GM23338 (cell line): Measurements from ENCODE around the gene EEPD1. TPM values are rescaled to one million over a fixed set of nuclear protein-coding genes. Genes with fewer than 3 reads are reported as not detected.

Source experiments
- ATAC-seq: fragments of 200-7000 bp; cut with Tn5 transposase; 3 replicates; pipeline ENCODE4 v1.9.1; 2020
- DNase-seq: peaks from one replicate; pipeline ENCODE4 v3.0.0-alpha.2; 2015; ENCODE audit warnings: low spot score
- H2AFZ ChIP-seq: fragments of 200-600 bp; sonication (generic); 2 replicates; pipeline ENCODE4 v1.8.0; 2016; ENCODE audit warnings: antibody characterized with exemption, mild to moderate bottlenecking, moderate library complexity
- H3F3A ChIP-seq: fragments of 200-600 bp; sonication (generic); replicated peaks from 2 replicates; pipeline ENCODE4 v1.8.0; 2017; ENCODE audit warnings: antibody characterized with exemption, mixed run types, low read depth
- H3K27ac ChIP-seq: fragments of 200-600 bp; sonication (generic); 2 replicates; pipeline ENCODE4 v1.6.1; 2016; ENCODE audit warnings: low read depth
- H3K27me3 ChIP-seq: fragments of 200-600 bp; sonication (generic); 2 replicates; pipeline ENCODE4 v1.8.0; 2016; ENCODE audit warnings: mild to moderate bottlenecking, mixed run types, moderate library complexity; ENCODE audit not compliant: insufficient read depth
- H3K36me3 ChIP-seq: fragments of 200-600 bp; sonication (generic); 2 replicates; pipeline ENCODE4 v1.8.0; 2016; ENCODE audit warnings: mild to moderate bottlenecking; ENCODE audit not compliant: insufficient read depth
- H3K4me1 ChIP-seq: fragments of 200-600 bp; sonication (generic); 2 replicates; pipeline ENCODE4 v1.8.0; 2016; ENCODE audit warnings: mild to moderate bottlenecking, moderate library complexity; ENCODE audit not compliant: insufficient read depth
- H3K4me2 ChIP-seq: fragments of 200-600 bp; sonication (generic); 2 replicates; pipeline ENCODE4 v1.7.1; 2017; ENCODE audit warnings: mixed run types
- H3K4me3 ChIP-seq: fragments of 200-600 bp; sonication (generic); 2 replicates; pipeline ENCODE4 v1.6.1; 2016; ENCODE audit warnings: mixed run types
- H3K79me2 ChIP-seq: fragments of 200-600 bp; sonication (generic); replicated peaks from 2 replicates; pipeline ENCODE4 v1.8.0; 2017; ENCODE audit warnings: mild to moderate bottlenecking; ENCODE audit not compliant: insufficient read depth
- H3K9me2 ChIP-seq: fragments of 200-600 bp; sonication (generic); 2 replicates; pipeline ENCODE4 v1.8.0; 2017; ENCODE audit not compliant: insufficient read depth
- H4K20me1 ChIP-seq: fragments of 200-600 bp; sonication (generic); replicated peaks from 2 replicates; pipeline ENCODE4 v1.8.0; 2017; ENCODE audit warnings: mild to moderate bottlenecking; ENCODE audit not compliant: insufficient read depth
- H3K27ac Mint-ChIP-seq: 2 replicates; pipeline ENCODE4 v1.8.0; 2020; ENCODE audit warnings: inconsistent platforms, mild to moderate bottlenecking, moderate library complexity, mixed read lengths
- H3K27me3 Mint-ChIP-seq: 3 replicates; pipeline ENCODE4 v1.8.0; 2022; ENCODE audit warnings: low read depth, mild to moderate bottlenecking, moderate library complexity, mixed read lengths, inconsistent platforms; ENCODE audit not compliant: insufficient read depth, poor library complexity
- H3K36me3 Mint-ChIP-seq: 3 replicates; pipeline ENCODE4 v1.8.0; 2021; ENCODE audit warnings: low read depth, mild to moderate bottlenecking, inconsistent platforms, moderate library complexity, mixed read lengths
- H3K4me1 Mint-ChIP-seq: 3 replicates; pipeline ENCODE4 v1.8.0; 2020; ENCODE audit warnings: mild to moderate bottlenecking, inconsistent platforms, mixed read lengths
- H3K4me3 Mint-ChIP-seq: 3 replicates; pipeline ENCODE4 v1.8.0; 2021; ENCODE audit warnings: moderate library complexity, mild to moderate bottlenecking, inconsistent platforms, mixed read lengths
- H3K9me3 Mint-ChIP-seq: 3 replicates; pipeline ENCODE4 v1.8.0; 2020; ENCODE audit warnings: moderate library complexity, mild to moderate bottlenecking, inconsistent platforms, mixed read lengths
- CREB1 ChIP-seq: fragments of 250-450 bp; sonication (Bioruptor Pico); IDR thresholded peaks from 2 replicates; pipeline ENCODE4 v1.5.0; 2020; ENCODE audit warnings: low read depth, mild to moderate bottlenecking, moderate library complexity
- EZH2 ChIP-seq: fragments of 200-600 bp; sonication (generic); IDR thresholded peaks from one replicate; pipeline ENCODE4 v1.8.0; 2017; ENCODE audit warnings: antibody characterized with exemption, mild to moderate bottlenecking, low read depth; ENCODE audit not compliant: unreplicated experiment
- EZH2phosphoT487 ChIP-seq: fragments of 200-600 bp; sonication (generic); IDR thresholded peaks from one replicate; pipeline ENCODE4 v1.8.1; 2018; ENCODE audit warnings: antibody characterized with exemption; ENCODE audit not compliant: unreplicated experiment
- JUNB ChIP-seq: IDR thresholded peaks from one replicate; pipeline ENCODE4 v1.6.1; 2016; ENCODE audit warnings: antibody characterized with exemption; ENCODE audit not compliant: unreplicated experiment
- NANOG ChIP-seq: IDR thresholded peaks from 2 replicates; pipeline ENCODE4 v1.6.1; 2016; ENCODE audit warnings: antibody characterized with exemption, borderline replicate concordance
- POLR2AphosphoS5 ChIP-seq: IDR thresholded peaks from 2 replicates; pipeline ENCODE4 v1.6.1; 2016; ENCODE audit warnings: antibody characterized with exemption, low read depth
- STAT1 ChIP-seq: IDR thresholded peaks from one replicate; pipeline ENCODE4 v1.6.1; 2016; ENCODE audit warnings: antibody characterized with exemption; ENCODE audit not compliant: unreplicated experiment
- ZNF114 ChIP-seq: fragments of 250-450 bp; sonication (Bioruptor Pico); IDR thresholded peaks from 2 replicates; pipeline ENCODE4 v1.5.0; 2020; ENCODE audit warnings: mild to moderate bottlenecking, moderate library complexity
- ZNF331 ChIP-seq: fragments of 250-450 bp; sonication (Bioruptor Pico); IDR thresholded peaks from 2 replicates; pipeline ENCODE4 v1.5.0; 2020; ENCODE audit warnings: low read depth, mild to moderate bottlenecking, moderate library complexity
- polyA plus RNA-seq: library from polyadenylated mRNA; unstranded; fragments of >200 nt; fragmentation: Nextera tagmentation; extraction: Ambion mirVana; gene quantifications from 2 replicates; pipeline ENCODE4 v1.2.1, GENCODE V29; 2016
- total RNA-seq: library from RNA; depleted of rRNA; stranded (reverse); fragments of >200 nt; shearing (Covaris generic); gene quantifications from 2 replicates; pipeline ENCODE4 v1.2.3, GENCODE V29; 2014
- TF ChIP-seq, protein P1 (sequence below): IDR thresholded peaks from one replicate; pipeline ENCODE4 v1.6.1; 2018; ENCODE audit warnings: antibody characterized with exemption; ENCODE audit not compliant: unreplicated experiment
- TF ChIP-seq, protein P2 (sequence below), 2 experiments: fragments of 200-600 bp in 1 of 2; sonication (generic) in 1 of 2; conservative IDR thresholded peaks; 2 replicates each; pipeline versions ENCODE4 v1.5.1 to v1.6.1; 2016 to 2017; ENCODE audit warnings: antibody characterized with exemption in 2 of 2, low read depth in 2 of 2, mild to moderate bottlenecking in 2 of 2, moderate library complexity in 1 of 2
- TF ChIP-seq, protein P3 (sequence below): IDR thresholded peaks from 2 replicates; pipeline ENCODE4 v1.6.1; 2016; ENCODE audit warnings: antibody characterized with exemption

EEPD1 gene
- total and polyA plus RNA-seq, 2 experiments from 2014 or later, result 4.1 to 17.1 TPM

DNA sequence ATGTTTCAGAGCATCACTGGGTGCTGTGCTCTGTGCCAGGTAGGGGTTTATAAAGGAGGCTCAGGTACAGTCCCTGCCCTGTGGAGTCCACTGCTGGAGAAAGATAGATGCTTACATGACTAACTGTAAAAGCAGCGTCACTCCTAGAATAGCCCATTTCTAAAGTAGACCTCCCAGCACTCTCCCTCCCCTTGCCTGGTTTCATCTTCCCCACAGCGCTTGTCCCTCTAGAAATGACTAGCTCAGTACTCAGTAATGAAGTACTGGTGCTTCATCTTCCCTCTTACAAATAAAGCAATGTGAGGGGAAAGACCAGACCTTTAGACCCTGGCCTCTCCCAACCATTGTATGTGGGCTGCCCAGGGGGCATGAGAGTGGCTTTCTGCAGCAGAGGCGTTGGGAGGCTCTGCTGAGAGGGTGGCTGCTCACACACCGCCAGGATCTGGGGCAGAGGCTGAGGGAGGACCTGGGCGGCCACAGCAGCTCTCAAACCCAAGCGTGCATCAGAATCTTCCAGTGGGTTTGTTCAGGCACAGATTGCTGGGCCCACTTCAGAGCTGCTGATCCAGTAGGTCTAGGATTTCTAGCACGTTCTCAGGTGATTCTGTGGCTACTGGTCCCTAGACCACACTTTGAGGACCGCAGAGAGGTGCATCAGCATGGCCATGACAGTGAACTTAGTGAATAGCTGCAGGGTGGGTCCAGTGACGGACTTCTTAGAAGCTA lies 126.3 kb downstream of the EEPD1 start (continued):
- TF ChIP-seq, protein P1, sequence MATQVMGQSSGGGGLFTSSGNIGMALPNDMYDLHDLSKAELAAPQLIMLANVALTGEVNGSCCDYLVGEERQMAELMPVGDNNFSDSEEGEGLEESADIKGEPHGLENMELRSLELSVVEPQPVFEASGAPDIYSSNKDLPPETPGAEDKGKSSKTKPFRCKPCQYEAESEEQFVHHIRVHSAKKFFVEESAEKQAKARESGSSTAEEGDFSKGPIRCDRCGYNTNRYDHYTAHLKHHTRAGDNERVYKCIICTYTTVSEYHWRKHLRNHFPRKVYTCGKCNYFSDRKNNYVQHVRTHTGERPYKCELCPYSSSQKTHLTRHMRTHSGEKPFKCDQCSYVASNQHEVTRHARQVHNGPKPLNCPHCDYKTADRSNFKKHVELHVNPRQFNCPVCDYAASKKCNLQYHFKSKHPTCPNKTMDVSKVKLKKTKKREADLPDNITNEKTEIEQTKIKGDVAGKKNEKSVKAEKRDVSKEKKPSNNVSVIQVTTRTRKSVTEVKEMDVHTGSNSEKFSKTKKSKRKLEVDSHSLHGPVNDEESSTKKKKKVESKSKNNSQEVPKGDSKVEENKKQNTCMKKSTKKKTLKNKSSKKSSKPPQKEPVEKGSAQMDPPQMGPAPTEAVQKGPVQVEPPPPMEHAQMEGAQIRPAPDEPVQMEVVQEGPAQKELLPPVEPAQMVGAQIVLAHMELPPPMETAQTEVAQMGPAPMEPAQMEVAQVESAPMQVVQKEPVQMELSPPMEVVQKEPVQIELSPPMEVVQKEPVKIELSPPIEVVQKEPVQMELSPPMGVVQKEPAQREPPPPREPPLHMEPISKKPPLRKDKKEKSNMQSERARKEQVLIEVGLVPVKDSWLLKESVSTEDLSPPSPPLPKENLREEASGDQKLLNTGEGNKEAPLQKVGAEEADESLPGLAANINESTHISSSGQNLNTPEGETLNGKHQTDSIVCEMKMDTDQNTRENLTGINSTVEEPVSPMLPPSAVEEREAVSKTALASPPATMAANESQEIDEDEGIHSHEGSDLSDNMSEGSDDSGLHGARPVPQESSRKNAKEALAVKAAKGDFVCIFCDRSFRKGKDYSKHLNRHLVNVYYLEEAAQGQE, result no peak
- no peak for TF ChIP-seq EZH2phosphoT487
- TF ChIP-seq, protein P2, sequence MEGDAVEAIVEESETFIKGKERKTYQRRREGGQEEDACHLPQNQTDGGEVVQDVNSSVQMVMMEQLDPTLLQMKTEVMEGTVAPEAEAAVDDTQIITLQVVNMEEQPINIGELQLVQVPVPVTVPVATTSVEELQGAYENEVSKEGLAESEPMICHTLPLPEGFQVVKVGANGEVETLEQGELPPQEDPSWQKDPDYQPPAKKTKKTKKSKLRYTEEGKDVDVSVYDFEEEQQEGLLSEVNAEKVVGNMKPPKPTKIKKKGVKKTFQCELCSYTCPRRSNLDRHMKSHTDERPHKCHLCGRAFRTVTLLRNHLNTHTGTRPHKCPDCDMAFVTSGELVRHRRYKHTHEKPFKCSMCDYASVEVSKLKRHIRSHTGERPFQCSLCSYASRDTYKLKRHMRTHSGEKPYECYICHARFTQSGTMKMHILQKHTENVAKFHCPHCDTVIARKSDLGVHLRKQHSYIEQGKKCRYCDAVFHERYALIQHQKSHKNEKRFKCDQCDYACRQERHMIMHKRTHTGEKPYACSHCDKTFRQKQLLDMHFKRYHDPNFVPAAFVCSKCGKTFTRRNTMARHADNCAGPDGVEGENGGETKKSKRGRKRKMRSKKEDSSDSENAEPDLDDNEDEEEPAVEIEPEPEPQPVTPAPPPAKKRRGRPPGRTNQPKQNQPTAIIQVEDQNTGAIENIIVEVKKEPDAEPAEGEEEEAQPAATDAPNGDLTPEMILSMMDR (conservative IDR thresholded peaks at IDR 0.05; ENCODE audit: low read depth in 2 of 2), result no peak
- TF ChIP-seq ZNF331, result no peak
- TF ChIP-seq EZH2, result no peak
- no peak for TF ChIP-seq JUNB
- TF ChIP-seq, protein P3, sequence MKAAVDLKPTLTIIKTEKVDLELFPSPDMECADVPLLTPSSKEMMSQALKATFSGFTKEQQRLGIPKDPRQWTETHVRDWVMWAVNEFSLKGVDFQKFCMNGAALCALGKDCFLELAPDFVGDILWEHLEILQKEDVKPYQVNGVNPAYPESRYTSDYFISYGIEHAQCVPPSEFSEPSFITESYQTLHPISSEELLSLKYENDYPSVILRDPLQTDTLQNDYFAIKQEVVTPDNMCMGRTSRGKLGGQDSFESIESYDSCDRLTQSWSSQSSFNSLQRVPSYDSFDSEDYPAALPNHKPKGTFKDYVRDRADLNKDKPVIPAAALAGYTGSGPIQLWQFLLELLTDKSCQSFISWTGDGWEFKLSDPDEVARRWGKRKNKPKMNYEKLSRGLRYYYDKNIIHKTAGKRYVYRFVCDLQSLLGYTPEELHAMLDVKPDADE, result no peak
- no peak for TF ChIP-seq NANOG
- no peak for TF ChIP-seq POLR2AphosphoS5
- TF ChIP-seq STAT1, result no peak
- TF ChIP-seq ZNF114 (CRISPR knock-in tag), result no peak
- no peak for TF ChIP-seq CREB1

DNA sequence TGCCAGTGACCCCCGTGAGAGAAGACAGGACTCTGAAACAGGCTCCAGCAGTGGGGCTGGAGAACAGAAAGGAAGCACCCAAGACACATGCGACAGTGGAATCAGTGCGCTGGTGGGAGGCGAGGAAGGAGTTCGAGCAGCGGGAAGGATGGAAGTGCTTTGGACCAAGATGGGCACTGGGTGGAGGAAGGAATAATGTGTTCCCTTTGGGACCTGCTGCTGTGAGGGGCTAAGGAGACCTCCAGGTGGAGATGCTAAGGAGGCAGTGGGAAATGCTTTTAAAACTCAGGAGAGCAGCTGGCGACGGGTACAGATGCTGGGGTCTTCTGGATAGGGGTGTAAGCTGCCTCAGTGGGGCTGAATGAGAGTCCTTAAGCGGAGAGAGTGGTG lies 126.9 kb downstream of the EEPD1 start:
- Histone ChIP-seq H3K4me2 (0 out of 2 replicates have a peak overlapping the region, but pooled peaks have one; percentile 27), H3K27ac (no peak overlapping the region), H2AFZ (no peak overlapping the region), H3K4me1 (peaks cover 74% of the 10 kb centered on the region), H4K20me1 (no peaks in the 10 kb centered on the region), H3F3A (peaks cover 9% of the 10 kb centered on the region), H3K4me3 (no peak overlapping the region), H3K9me2 (no peaks in the 10 kb centered on the region; the same call in 1 of the 2 replicates), H3K27me3 (no peaks in the 10 kb centered on the region), H3K36me3 (no peaks in the 10 kb centered on the region), H3K79me2 (no peaks in the 10 kb centered on the region)
- peaks cover 91% of the 10 kb centered on the region for H3K4me1 Mint-ChIP-seq
- ATAC-seq, result no peak
- no peaks in the 10 kb centered on the region for H3K9me3 Mint-ChIP-seq
- 0 out of 3 replicates have a peak, but pooled peaks cover 3% of the 10 kb centered on the region for H3K36me3 Mint-ChIP-seq
- no peak for DNase-seq
- peak overlapping the region; percentile 98 for H3K27ac Mint-ChIP-seq
- H3K4me3 Mint-ChIP-seq, result peak overlapping the region; percentile 3; the same call in 1 of the 3 replicates
- H3K27me3 Mint-ChIP-seq, result peaks cover 25% of the 10 kb centered on the region
- no peak for TF ChIP-seq ZNF114 (CRISPR knock-in tag)
- TF ChIP-seq EZH2phosphoT487, result no peak
- no peak for TF ChIP-seq POLR2AphosphoS5
- TF ChIP-seq, protein P2 (conservative IDR thresholded peaks at IDR 0.05; ENCODE audit: low read depth in 2 of 2), result no peak
- no peak for TF ChIP-seq STAT1
- TF ChIP-seq NANOG, result no peak
